NCI-H1694 (cell line): ENCODE results near the gene ZDHHC8.

Source experiments
- DNase-seq: peaks from one replicate; lab custom pipeline; 2025; lab: John Stamatoyannopoulos, UW

ZDHHC8 gene

DNA sequence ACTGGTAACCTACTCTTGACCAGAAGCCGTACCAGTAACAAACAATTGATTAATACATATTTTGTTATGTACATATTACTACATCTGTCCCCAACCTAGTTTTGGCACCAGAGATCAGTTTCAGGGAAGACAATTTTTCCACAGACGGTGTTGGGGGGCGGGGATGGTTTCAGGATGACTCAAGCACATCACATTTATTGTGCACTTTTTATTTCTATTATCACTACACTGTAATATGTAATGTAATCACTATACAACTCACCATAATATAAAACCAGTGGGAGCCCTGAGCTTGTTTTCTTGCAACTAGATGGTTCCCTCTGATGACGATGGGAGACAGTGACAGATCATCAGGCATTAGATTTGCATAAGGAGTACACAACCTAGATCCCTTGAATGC, 36.1 kb upstream of the ZDHHC8 start:
- DNase-seq, result no peak

DNA sequence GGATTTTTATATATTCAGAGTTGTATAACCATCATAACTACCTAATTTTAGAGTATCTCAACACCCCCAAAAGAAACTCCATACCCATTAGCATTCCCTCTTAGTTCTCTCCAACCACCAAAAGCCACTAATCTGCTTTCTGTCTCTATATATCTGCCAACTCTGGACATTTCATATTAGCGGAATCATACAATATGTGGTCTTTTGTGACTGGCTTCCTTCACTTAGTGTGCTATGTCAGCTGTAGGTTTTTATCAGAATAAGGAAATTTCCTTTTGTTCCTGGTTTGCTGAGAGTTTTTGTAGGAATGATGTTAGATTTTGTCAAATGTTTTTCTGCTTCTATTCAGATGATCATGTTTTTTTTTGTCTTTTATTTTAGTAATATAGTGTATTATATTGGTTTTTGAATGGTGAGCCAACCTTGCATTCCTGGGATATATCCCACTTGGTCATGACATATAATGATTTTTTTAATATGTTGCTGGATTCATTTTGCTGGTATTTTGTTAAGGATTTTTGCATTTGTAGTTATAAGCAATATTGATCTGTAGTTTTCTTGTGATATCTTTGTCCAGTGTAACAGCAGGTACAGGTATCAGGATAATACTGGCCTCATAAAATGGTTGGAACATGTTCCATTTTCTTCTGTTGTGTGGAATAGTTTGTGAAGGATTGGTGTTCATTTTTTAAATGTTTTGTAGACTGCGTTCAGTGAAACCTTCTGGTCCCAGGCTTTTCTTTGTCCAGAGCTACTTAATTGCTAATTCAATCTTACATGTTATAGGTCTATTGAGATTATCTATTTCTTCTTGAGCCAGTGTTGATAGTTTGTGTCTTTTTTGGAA, 34.8 kb upstream of the ZDHHC8 start:
- DNase-seq, result no peak

DNA sequence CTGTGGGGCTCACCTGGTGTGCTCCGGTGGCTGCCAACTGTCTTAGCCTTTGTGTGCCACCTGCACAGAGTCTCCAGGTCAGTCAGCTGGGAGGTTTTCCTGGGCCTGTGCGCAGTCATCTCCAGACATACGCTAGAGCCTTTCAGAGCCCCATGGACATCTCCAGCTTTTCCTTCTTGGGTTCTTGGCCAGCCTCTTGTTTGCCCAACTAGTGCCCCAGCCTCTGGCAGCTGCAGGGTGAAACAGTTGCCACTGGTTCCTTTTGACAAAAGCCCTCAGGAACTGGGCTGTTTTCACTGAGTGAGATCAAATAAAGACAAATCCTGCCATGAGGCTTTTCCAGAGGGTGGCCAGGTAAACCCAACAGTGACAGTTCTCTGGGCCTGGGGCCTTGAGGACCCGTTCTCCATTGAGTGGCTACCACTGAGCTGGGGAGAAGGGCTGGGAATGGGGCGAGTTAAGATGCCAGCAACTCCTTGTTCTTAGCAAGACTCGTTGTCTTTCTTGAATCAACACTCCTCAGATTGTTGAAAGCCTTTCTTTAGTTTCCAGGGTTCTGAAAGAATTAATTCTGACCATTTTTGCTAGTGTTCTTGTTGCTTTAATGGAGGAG, 32.4 kb upstream of the ZDHHC8 start:
- DNase-seq, result no peak

- no peak for DNase-seq
Observed at GRCh38 chr22:20101638-20102037, 30.0 kb upstream of the ZDHHC8 start.

GRCh38 chr22:20102203-20102780, 29.3 kb upstream of the ZDHHC8 start:
- no peak for DNase-seq

DNA sequence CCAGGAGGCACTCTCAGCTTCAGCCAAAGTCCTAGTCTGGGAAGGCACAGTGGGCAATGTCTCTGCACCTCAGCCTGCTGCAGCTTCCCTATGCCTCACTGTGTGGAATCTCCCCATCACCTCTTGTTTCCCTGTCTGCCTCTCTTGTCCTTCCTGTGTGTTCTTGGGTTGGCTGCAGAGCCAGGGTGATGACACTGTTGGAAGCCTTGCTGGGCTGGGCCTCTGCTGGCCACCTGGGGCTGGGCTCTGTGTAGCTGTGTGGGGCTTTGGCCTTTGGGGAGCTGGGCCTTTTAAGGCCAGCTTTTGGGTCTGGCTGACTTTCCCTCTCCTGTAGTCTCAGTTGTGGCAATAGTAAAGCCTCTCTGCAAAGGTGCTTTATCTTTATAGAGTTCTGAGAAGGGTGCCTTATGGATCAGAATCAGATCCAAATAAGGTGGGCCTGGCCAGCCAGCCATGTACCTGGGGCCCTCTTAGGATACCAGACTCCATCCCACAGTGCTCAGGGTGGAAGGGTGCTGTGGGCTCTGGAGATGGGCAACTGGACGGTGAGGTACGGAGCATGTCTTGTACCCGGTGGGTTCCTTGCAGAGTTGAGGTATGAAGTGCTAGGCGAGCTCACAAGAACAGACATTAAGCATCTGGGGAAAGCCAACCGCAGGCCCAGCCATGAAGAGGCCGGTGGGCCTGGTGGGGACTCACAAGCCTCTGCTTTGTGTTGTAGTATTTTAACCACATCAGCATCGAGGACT, 26.0 kb upstream of the ZDHHC8 start:
- DNase-seq, result no peak

DNA sequence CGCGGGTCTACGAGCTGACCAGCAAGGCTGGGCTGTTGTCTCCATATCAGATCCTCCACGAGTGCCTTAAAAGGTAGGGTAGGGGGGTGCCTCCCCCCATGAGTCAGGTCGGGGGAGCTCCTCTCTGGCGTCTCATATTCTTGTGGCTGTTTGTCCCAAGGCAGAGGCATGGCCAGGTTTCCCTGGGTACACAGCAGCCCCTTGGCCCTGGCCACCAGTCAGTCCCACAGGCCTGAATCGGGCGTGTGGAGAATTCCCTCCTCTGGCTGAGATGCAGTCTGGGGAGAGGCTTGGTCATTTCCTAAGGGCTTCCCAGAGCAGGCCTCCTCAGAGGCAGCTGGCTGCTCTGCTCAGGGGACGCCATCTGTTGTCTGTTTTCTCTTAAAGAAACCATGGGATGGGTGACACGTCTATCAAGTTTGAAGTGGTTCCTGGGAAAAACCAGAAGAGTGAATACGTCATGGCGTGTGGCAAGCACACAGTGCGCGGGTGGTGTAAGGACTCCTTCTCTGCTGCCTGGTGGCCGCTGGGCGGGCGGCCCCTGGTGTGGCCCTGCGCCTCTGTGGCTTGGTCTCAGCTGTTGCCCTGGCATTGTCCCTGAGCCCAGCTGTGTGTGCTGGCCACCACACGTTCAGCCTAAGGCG, 25.3 kb upstream of the ZDHHC8 start:
- DNase-seq, result no peak

GRCh38 chr22:20106849-20107237, 24.8 kb upstream of the ZDHHC8 start:
- DNase-seq, result no peak

DNA sequence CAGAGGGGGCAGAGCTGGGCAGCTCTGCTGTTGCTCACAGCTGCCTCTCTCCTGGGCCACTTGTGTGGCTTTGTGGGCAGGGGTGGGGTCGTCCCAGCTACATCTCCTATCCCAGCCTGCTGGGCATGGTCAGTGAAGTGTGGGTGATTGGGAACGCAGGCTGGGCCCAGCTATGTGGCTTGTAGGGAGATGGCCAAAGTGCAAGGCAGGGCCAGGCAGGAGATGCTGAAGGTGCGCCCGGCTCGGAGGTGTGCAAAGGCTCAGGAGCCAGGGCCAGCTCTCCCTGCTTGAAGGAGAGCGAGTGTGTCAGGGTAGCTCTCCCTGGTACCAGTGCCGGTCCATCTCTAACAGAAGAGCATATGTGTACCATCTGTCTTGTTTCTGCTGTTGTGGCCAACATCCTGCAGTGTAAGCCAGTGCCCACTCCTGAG, 24.1 kb upstream of the ZDHHC8 start:
- no peak for DNase-seq

DNA sequence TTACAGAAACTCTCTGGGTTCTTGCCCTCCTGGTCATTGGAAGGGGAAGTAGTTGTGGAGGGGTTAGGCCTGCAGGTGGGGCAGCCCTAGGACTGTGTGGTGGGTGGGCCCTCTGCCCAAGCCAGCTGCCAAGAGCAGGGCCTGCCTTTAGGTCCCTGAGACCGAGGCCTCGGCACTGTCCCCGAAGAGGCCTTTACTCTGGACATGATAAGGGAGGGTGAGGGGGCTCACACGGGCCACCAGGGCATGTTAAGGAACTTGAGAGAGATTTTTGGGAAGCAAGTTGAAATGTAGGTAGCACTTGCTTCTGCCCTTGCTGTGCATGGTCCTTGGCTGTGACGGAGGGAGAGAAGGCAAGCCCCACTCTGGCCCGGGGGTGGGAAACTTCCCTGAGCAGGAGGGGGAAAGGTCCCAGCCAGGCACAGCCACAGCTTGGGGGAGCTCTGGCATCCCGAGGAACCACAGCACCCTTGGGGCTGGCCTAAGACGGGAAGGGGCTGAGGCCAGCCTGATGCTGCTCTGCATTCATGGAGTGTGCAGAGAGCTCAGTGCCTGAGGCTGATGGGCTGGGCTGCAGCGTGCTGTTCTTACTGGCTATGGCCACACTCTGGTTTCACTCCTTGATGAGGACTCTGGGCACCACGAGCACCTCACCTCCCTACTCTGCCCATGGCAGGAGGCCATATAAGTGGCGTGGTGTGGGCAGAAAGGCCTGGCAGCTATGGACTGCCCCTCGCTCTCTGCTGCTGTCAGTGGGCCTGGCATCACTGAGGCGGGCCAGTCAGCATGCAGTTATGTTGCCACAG, 23.4 kb upstream of the ZDHHC8 start:
- DNase-seq, result no peak

DNA sequence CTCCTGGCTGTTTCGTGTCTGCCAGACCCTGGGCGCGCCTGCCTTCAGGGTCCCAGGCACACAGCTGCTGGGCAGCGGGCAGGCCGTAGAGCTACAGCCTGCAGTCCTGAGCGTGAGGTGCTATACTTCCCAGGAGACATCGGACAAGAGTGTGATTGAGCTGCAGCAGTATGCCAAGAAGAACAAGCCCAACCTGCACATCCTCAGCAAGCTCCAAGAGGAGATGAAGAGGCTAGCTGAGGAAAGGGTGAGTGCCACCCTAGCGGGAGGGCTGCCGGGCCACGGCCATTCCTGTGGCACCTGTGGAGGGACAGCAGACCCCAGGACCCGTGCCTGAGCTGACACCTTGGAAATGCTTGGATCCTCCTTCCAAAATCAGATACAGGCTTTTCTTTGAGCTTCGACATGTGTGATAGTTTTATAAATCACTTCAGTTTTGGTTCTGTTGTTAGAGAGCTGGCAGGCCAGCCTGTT, 22.8 kb upstream of the ZDHHC8 start:
- DNase-seq, result no peak

- no peak for DNase-seq
Observed at GRCh38 chr22:20109411-20110358, 21.9 kb upstream of the ZDHHC8 start.

- DNase-seq, result no peak
Observed at GRCh38 chr22:20110359-20110985, 21.1 kb upstream of the ZDHHC8 start.

DNA sequence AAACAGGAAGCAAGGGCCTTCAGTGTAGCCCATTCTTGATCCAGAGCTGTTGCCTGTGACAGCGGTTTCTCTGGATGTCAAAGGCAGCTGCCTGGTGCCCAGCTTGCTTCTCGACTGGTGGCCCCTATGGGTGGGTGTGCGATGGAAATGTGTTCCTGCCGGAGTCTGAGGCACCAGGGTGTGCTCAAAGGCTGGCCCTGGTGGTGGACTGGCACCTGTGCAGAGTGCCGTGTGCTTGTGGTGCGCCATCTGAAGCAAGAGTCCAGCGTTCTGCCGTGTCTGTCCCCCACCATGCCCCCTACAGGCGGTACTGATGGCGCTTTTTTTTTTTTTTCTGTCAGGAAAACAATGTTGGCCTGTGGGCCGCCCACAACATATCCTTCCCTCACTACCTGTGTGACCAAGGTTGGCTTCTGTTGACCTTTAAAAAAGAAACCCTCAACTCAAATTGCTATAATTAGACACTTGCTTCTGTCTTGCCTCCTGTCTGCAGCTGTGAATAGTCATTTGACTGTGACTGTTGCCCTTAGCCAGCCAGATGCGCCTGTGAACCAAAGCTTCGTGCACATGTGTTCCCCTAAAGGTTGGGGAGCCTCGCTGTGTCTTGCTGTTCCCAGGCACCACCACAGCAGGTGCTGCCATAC, 20.4 kb upstream of the ZDHHC8 start:
- DNase-seq, result no peak

- DNase-seq, result no peak
Observed at GRCh38 chr22:20111689-20112622, 19.6 kb upstream of the ZDHHC8 start.

- DNase-seq, result no peak
Observed at GRCh38 chr22:20112623-20113511, 18.7 kb upstream of the ZDHHC8 start.
